ENCODE measurements around the gene PPFIA2. TPM values are rescaled to one million over a fixed set of nuclear protein-coding genes. Genes with fewer than 3 reads are reported as not detected.

Gene PPFIA2
- polyA plus RNA-seq, 3 donors, result not detected

DNA sequence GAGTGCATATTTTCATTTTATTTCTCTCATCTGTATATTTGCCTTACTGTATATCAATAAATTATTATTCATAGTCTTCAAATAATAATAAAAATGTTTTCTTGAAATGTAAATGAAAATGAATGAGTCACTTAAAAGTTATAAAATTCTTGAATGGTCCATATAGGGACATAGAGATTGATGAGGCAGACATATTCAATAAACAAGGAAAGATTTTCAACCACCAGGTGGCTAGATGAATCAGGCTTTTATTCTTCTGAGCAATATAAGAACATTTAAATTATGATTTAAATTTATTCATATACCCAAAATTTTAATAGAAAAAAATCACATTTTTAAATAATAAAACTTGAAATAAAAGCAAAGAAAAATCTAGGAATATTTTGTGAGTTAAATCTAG lies 431.7 kb downstream of the PPFIA2 start:
- no peak overlapping the region for H2AFZ ChIP-seq (ENCODE audit: insufficient read depth, low read depth, low read length, poor library complexity, severe bottlenecking)
- no peak overlapping the region for H3K27ac ChIP-seq (ENCODE audit: low read depth in 1 of 2, low read length in 2 of 2)
- H3K9ac ChIP-seq (ENCODE audit: insufficient read depth, low read length, poor library complexity, severe bottlenecking), result no peak overlapping the region
- intact Hi-C loops (cut with micrococcal nuclease), result no loop called here
- Mint-ChIP-seq H3K4me1 (no peaks in the 10 kb centered on the region), H3K36me3 (no peaks in the 10 kb centered on the region), H3K9me3 (no peaks in the 10 kb centered on the region), H3K27ac (no peak overlapping the region), H3K27me3 (ENCODE audit: low read depth in 3 of 3) (peaks cover 0 to 2% (median 0%) of the 10 kb centered on the region in 3 donors), H3K4me3 (no peak overlapping the region)
- no peak overlapping the region for H3K4me3 ChIP-seq (replicated peaks in 1 of 3; ENCODE audit: low read depth in 2 of 3, low read length in 3 of 3)
- no peaks in the 10 kb centered on the region for H3K36me3 ChIP-seq (replicated peaks in 1 of 2; ENCODE audit: control insufficient read depth in 1 of 2, insufficient read depth in 2 of 2, low read length in 2 of 2)
- H3K27me3 ChIP-seq (ENCODE audit: control insufficient read depth in 2 of 2, insufficient read depth in 2 of 2, low read length in 2 of 2), result no peaks in the 10 kb centered on the region
- TF ChIP-seq CTCF (IDR thresholded peaks at IDR 0.05), result no peak
- H4K20me1 ChIP-seq (ENCODE audit: insufficient read depth, low read length), result no peaks in the 10 kb centered on the region
- DNase-seq, result no peak
- H3K9me3 ChIP-seq (replicated peaks in 1 of 2; ENCODE audit: control insufficient read depth in 1 of 2, insufficient read depth in 1 of 2, low read length in 2 of 2), result no peaks in the 10 kb centered on the region
- no peaks in the 10 kb centered on the region for H3K4me1 ChIP-seq (ENCODE audit: control insufficient read depth in 1 of 2, insufficient read depth in 2 of 2, low read length in 2 of 2)
- no peak overlapping the region for H3K4me2 ChIP-seq (replicated peaks; ENCODE audit: extremely low read depth, low read length, poor library complexity, severe bottlenecking)
- H3K79me2 ChIP-seq (ENCODE audit: insufficient read depth, low read length), result no peaks in the 10 kb centered on the region

DNA sequence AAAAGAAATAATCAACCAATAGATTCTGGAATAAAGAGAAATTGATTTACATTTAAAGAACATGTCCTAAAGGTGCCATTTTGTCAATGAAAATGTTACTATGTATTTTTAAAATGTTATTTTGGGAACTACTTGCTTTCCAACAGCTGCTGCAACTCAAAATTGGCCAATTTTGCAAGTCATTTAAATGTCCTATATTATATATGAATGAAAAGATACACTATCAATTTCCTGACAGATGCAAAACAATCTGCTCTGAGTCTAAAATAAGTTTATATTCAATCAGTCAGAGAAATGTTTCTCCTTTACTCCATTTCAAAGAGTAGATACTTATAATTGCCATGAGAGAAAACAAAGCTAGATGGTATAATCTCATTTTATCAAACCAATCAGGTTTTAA lies 434.1 kb downstream of the PPFIA2 start:
- Mint-ChIP-seq H3K36me3 (no peaks in the 10 kb centered on the region), H3K27me3 (ENCODE audit: low read depth in 3 of 3) (no peaks in the 10 kb centered on the region), H3K4me1 (no peaks in the 10 kb centered on the region), H3K9me3 (peaks cover 0 to 2% (median 0%) of the 10 kb centered on the region in 7 donors), H3K4me3 (no peak overlapping the region), H3K27ac (no peak overlapping the region)
- no peaks in the 10 kb centered on the region for H3K36me3 ChIP-seq (replicated peaks in 1 of 2; ENCODE audit: control insufficient read depth in 1 of 2, insufficient read depth in 2 of 2, low read length in 2 of 2)
- H3K9me3 ChIP-seq (replicated peaks in 1 of 2; ENCODE audit: control insufficient read depth in 1 of 2, insufficient read depth in 1 of 2, low read length in 2 of 2), result no peaks in the 10 kb centered on the region
- H3K4me3 ChIP-seq (replicated peaks in 1 of 3; ENCODE audit: low read depth in 2 of 3, low read length in 3 of 3), result no peak overlapping the region
- H3K27ac ChIP-seq (ENCODE audit: low read depth in 1 of 2, low read length in 2 of 2), result no peak overlapping the region
- H3K4me2 ChIP-seq (replicated peaks; ENCODE audit: extremely low read depth, low read length, poor library complexity, severe bottlenecking), result no peak overlapping the region
- DNase-seq, result no peak
- TF ChIP-seq CTCF (IDR thresholded peaks at IDR 0.05), result no peak
- no peaks in the 10 kb centered on the region for H3K79me2 ChIP-seq (ENCODE audit: insufficient read depth, low read length)
- H3K27me3 ChIP-seq (ENCODE audit: control insufficient read depth in 2 of 2, insufficient read depth in 2 of 2, low read length in 2 of 2), result no peaks in the 10 kb centered on the region
- no peaks in the 10 kb centered on the region for H4K20me1 ChIP-seq (ENCODE audit: insufficient read depth, low read length)
- intact Hi-C loops (cut with micrococcal nuclease), result no loop called here
- no peaks in the 10 kb centered on the region for H3K4me1 ChIP-seq (ENCODE audit: control insufficient read depth in 1 of 2, insufficient read depth in 2 of 2, low read length in 2 of 2)
- no peak overlapping the region for H2AFZ ChIP-seq (ENCODE audit: insufficient read depth, low read depth, low read length, poor library complexity, severe bottlenecking)
- H3K9ac ChIP-seq (ENCODE audit: insufficient read depth, low read length, poor library complexity, severe bottlenecking), result no peak overlapping the region

All from CD14-positive monocyte (primary cell).